Measurements from ENCODE around the gene SULF2.

GRCh38 chr20:47661714-47662113 is 123.6 kb downstream of the SULF2 start:
- TF ChIP-seq ELK3 (CRISPR knock-in tag; IDR thresholded peaks at IDR 0.05) (no peak), GABPA (tag; conservative IDR thresholded peaks at IDR 0.05; ENCODE audit: low read depth) (no peak), NFATC3 (IDR thresholded peaks at IDR 0.05) (no peak), THRA (IDR thresholded peaks at IDR 0.05) (no peak), RAD21 (CRISPR knock-in tag; conservative IDR thresholded peaks at IDR 0.05 in 1 of 2, IDR thresholded peaks at IDR 0.05 in 1 of 2) (no peak), ATF2 (CRISPR knock-in tag; IDR thresholded peaks at IDR 0.05) (no peak), CTBP1 (IDR thresholded peaks at IDR 0.05; ENCODE audit: borderline replicate concordance) (no peak), MITF (IDR thresholded peaks at IDR 0.05) (no peak), ATF3 (IDR thresholded peaks at IDR 0.05) (no peak), ATF3 (CRISPR knock-in tag; conservative IDR thresholded peaks at IDR 0.05) (no peak), RFX5 (IDR thresholded peaks at IDR 0.05; ENCODE audit: low read depth, low read length) (no peak), NFYB (IDR thresholded peaks at IDR 0.05; ENCODE audit: extremely low read depth, insufficient read length) (no peak), NR2F6 (CRISPR knock-in tag; IDR thresholded peaks at IDR 0.05) (no peak), ELF4 (CRISPR knock-in tag; IDR thresholded peaks at IDR 0.05) (no peak)
